GM21786 (cell line): ENCODE data around the gene TOP3B.

ENCODE experiments used
- ATAC-seq: cut with Tn5 transposase; IDR thresholded peaks from one replicate; pipeline ENCODE4 v1.9.1; 2021; ENCODE audit not compliant: unreplicated experiment

Gene TOP3B

GRCh38 chr22:22011964-22012363 is 29.4 kb upstream of the TOP3B start:
- ATAC-seq: no peak

GRCh38 chr22:22010358-22010757 is 27.8 kb upstream of the TOP3B start:
- ATAC-seq: no peak

GRCh38 chr22:22009661-22010060 is 27.1 kb upstream of the TOP3B start:
- no peak for ATAC-seq

DNA sequence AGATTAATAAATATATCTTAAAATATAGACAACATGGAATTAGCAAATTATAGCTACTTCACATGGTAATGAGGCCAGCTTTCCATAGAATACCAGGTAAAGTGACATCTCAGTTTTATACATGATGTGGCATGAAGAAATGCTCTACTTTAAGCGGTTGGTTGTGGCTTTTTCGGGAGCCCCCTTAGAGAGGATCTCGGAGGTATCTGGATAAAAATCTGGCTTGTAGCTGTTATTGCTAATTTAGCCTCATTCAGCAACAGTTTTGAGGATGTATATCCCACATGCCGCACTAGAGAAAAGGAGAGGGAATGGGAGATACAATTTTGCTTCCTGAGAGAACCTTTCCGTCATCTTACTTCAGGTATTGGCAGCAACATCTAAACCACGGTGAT is 24.0 kb upstream of the TOP3B start:
- ATAC-seq: no peak

DNA sequence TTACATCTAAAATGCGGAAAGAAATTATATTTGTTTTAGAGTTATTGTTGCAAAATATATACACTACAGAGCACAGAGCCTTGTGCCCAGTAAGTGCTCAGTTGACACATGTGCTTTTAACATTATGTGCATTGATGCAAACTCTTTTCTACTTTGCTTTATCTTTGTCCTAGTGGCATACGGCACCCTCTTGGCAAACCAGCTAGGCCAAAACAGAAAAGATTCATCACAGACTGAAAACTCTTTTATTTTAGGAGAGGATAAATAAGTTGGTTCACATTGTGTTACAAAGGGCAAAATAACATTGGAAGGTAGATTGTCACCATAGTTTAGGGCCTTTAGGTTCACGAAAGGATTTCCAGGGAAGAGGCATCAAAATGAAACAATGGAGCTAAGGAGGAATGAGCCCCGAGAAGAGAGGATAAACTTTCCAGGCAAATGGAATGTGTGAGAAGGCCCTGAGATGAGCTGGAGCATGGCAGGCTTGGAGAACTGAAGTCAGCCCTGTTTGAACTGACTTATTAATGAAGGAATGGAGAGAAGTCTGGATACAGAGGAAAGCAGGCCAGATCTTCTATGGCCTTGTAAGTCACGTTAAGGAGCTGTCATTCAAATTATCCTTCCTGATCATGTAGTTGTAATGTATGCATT is 23.5 kb upstream of the TOP3B start:
- ATAC-seq: no peak

DNA sequence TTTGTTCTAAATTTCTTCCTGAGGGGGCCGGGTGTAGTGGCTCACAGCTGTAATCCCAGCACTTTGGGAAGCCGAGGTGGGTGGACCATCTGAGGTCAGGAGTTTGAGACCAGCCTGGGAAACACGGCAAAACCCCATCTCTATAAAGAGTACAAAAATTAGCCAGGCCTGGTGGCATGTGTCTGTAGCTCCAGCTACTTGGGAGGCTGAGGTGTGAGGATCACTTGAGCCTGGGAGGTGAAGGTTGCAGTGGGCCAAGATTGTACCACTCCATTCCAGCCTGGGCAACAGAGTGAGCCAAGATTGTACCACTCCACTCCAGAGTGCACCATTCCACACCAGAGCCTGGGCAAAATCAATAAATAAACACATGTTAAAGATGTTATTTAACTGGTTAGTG is 20.6 kb upstream of the TOP3B start:
- ATAC-seq: no peak

GRCh38 chr22:22002526-22003055 is 20.0 kb upstream of the TOP3B start:
- ATAC-seq: no peak

DNA sequence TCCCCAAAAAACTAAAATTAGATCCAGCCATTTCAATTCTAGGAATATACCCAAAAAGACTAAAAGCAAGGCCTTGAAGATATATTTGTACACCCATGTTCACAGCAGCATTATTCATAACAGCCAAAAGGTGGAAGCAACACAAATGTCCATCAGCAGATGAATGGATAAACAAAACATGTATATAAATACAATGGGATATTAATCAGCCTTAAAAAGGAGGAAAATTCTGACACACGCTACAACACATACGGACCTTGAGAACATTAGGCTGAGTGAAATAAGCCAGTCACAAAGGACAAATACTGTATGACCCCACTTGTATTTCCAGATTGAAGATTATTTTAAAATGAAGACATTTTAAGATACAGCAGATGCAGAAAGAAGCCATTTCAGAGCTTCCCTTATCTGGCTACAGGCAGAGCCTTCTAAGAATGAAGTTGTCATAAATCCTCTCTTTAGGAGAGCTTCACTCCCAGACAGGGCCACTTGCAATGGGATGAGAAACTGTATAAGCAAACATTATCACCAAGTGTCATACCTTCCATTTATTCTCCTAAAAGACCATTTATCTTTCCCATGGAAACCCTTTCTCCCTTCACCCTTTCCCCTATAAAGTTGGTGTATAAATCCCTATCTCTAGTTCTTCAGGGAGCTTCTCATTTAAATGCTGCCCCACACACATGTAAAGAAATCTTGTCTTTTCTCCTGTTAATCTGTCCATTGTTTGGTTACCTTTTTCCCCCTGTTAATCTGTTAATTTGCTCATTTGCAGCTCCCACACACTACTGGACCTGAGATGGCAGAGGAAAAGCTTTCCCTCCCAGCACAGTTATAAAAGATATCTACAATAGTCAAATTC is 19.3 kb upstream of the TOP3B start:
- ATAC-seq: no peak

GRCh38 chr22:21998595-21999247 is 16.1 kb upstream of the TOP3B start:
- ATAC-seq: no peak

GRCh38 chr22:21996175-21996720 is 13.7 kb upstream of the TOP3B start:
- no peak for ATAC-seq

DNA sequence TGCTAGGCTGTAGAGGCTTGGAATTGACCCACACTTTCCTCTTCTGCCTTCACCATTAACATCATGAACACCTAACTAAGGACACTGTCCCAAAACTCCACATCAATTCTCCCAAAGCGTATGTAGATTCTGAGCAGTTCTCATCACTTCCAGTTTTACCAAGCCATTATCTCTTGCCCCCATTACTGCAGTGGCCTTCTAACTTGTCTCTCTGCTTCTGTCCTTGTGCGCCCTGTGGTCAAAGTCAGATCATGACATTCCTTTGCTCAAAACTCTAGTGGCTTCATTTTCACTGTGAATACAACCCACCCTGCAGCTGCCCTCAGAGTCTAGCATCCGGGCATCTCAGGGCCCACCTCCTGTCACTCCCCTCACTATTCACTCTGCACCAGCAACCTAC is 13.1 kb upstream of the TOP3B start:
- no peak for ATAC-seq

DNA sequence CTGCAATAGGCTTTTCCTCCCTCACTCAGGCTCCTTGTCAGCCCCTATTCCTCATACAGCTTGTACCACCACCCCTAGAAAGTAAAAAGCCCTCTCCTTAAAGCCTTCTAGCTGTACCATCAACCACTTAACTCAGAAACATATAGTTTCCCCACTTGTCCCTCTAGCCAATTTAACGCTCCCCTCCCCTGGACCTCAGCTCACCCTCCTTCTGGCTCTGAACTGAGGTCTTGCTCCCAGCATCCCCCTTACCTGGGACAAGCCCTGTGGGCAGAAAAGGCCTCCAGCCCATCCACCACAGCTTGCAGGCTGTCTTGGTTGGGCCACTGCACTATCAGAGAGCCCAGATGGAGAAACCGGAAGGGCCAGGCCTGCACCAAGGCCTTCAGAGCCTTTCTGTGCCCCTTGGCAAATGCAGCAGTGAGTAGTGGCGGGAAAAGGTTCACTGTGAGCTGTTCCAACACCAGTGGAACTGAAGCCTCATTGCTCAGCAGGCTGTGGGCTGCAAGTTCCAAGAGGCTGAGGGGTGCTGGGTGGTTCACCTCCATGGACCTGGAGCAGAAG is 12.4 kb upstream of the TOP3B start:
- ATAC-seq: no peak

DNA sequence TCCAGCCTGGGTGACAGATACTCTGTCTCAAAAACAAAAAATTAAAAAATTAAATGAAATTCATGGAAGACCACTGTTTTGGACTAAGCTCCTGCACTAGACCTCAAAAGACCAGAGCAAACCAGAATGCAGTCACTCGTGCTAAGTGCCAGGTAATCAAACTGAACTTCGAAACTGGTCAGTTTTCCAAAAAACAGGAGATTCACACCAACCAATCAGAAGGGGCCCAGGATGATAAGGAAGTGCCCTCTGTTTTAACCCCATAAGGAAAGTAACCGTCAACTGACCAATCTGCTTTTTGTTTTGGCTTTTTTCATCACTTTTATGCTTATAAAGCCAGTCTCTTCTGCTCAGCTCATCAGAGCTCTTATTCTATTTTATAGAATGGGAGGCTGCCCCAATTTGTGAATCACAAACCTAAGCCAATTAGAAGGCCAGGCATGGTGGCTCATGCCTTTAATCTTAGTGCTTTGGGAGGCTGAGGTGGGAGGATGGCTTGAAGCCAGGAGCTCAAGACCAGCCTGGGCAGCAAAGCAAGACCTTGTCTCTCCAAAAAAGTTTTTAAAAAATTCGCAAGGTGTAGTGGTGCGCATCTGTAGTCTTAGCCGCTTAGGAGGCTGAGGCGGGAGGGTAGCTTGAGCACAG is 10.1 kb upstream of the TOP3B start:
- no peak for ATAC-seq

GRCh38 chr22:21991774-21992173 is 9.2 kb upstream of the TOP3B start:
- ATAC-seq: no peak

DNA sequence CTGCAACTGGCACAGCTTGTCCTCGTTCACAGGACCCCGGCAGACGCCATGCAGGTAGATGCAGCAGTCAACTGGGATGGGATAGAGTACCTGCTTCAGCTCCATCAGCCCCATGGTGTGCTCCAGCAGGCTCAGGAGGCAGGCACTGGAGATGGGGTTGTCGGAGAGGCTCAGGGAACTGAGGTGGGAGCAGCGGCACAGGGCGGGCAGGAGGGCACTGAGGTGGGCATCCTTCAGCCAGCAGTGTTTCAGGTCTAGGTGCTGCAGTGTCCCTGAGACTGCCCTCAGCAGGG is 8.7 kb upstream of the TOP3B start:
- no peak for ATAC-seq

GRCh38 chr22:21990445-21991303 is 8.1 kb upstream of the TOP3B start:
- ATAC-seq: no peak

DNA sequence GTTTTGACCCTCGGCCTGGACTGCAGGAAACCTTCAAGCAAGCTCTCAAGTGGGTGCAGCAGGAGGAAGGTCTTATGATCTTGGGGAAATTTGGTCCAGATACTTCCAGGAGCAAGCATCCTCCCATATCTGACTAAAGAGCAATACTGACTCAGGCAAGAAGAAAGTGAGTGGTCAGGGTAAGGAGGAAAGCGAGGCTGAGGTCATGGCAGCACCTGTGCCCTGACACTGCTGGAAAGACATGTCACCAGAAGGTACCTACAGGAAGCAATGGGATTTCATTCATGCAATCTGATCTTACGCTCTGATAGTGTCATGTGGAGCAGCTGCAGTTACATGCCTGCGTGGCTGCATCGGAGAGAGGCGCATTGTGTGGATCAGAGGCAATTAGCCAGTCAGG is 6.5 kb upstream of the TOP3B start:
- no peak for ATAC-seq

- ATAC-seq: no peak
Measured at GRCh38 chr22:21985214-21985613, 2.6 kb upstream of the TOP3B start.

DNA sequence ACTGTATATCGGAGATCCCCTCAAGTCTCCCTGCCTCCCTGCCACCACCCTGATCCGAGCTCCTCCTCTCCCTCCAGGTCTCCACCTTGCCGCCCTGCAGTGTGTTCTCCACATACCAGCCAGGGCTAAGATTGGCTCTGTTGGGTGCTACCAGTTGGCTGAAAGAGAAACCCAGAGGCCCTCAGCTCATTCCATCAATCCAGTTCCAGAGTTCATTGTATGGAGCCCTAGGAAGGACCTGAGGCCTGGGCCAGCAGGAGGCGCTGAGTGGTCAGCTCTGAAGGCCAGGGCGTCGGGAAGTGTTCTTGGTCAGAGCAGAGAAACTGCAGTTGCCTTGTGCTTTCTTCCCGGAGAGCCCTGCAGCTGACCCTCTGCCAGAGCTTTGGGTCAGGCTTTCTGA is 2.2 kb upstream of the TOP3B start:
- no peak for ATAC-seq

DNA sequence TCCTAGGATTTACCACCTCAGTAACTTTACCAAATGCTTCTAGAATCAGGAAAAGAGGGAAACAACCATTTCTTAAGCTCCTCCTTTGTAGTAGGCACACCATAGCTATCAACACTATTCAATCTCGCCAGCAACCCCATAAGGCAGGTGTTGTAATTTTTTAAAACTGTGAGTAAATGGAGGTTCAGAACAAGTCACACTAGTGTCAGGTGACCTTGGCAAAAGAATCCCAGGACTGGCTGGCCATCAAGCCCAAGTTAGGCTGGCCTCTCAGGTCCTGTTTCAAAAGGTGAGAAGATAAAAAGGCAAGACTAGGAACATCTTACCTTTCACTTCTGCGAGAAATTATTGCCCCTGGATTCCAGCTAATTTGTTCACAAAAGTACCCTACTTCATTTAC is 713 bp downstream of the TOP3B start:
- no peak for ATAC-seq
